PC-3 (cell line): ENCODE data around the gene GJA3. TPM values are rescaled to one million over a fixed set of nuclear protein-coding genes. Genes with fewer than 3 reads are reported as not detected.

ENCODE experiments used
- ATAC-seq: fragments of 200-7000 bp; cut with Tn5 transposase; 2 replicates; pipeline ENCODE4 v1.9.1; 2020; ENCODE audit warnings: mild to moderate bottlenecking, moderate library complexity
- BruUV-seq: library from RNA; stranded (reverse); fragments of 400-500 nt; replicated peaks from 2 replicates; lab custom pipeline; 2021; lab: Mats Ljungman, UMichigan
- CTCF ChIA-PET: fragments of 300-600 bp; sonication (Branson Sonifier 250); formaldehyde crosslinking; loops from one replicate; lab custom pipeline; 2022; ENCODE audit warnings: antibody characterized with exemption; lab: Charles Lee
- POLR2A ChIA-PET: fragments of 300-600 bp; sonication (Branson Sonifier 250); formaldehyde crosslinking; loops from one replicate; lab custom pipeline; 2022; ENCODE audit warnings: antibody characterized with exemption; ENCODE audit not compliant: unreplicated experiment; lab: Charles Lee
- DNase-seq: peaks from one replicate; pipeline ENCODE4 v3.0.0-alpha.2; 2015
- H2AFZ ChIP-seq: fragments of 300-600 bp; sonication (generic); 2 replicates; pipeline ENCODE4 v1.6.0; 2016; ENCODE audit warnings: antibody characterized with exemption, low read length
- H3F3A ChIP-seq: fragments of 300-600 bp; sonication (generic); one replicate; pipeline ENCODE4 v1.6.0; 2017; ENCODE audit warnings: antibody characterized with exemption, low read length, control low read depth, mild to moderate bottlenecking; ENCODE audit not compliant: unreplicated experiment
- H3K27ac ChIP-seq: fragments of 300-600 bp; sonication (generic); 2 replicates; pipeline ENCODE4 v1.5.1; 2016; ENCODE audit warnings: mild to moderate bottlenecking, low read length
- H3K27me3 ChIP-seq: fragments of 300-600 bp; sonication (generic); 2 replicates; pipeline ENCODE4 v1.6.1; 2016; ENCODE audit warnings: low read length, mixed read lengths
- H3K36me3 ChIP-seq: fragments of 300-600 bp; sonication (generic); 2 replicates; pipeline ENCODE4 v1.6.1; 2016; ENCODE audit warnings: low read depth, mixed run types, low read length, mixed read lengths
- H3K4me1 ChIP-seq: fragments of 300-600 bp; sonication (generic); 2 replicates; pipeline ENCODE4 v1.5.1; 2016; ENCODE audit warnings: low read length; ENCODE audit not compliant: insufficient read depth
- H3K4me2 ChIP-seq: fragments of 300-600 bp; sonication (generic); 2 replicates; pipeline ENCODE4 v1.6.0; 2016; ENCODE audit warnings: low read length
- H3K4me3 ChIP-seq: fragments of 300-600 bp; sonication (generic); 2 replicates; pipeline ENCODE4 v1.5.1; 2016; ENCODE audit warnings: mild to moderate bottlenecking, low read length, mixed read lengths
- H3K79me2 ChIP-seq: fragments of 300-600 bp; sonication (generic); 2 replicates; pipeline ENCODE4 v1.6.1; 2017; ENCODE audit warnings: low read length, mixed read lengths
- H3K9ac ChIP-seq: fragments of 300-600 bp; sonication (generic); 2 replicates; pipeline ENCODE4 v1.6.0; 2016; ENCODE audit warnings: mild to moderate bottlenecking, low read length
- H3K9me2 ChIP-seq: fragments of 300-600 bp; sonication (generic); replicated peaks from 2 replicates; pipeline ENCODE4 v1.6.1; 2016; ENCODE audit warnings: mixed run types, low read length, mixed read lengths
- H3K9me3 ChIP-seq: fragments of 300-600 bp; sonication (generic); 2 replicates; pipeline ENCODE4 v1.6.1; 2016; ENCODE audit warnings: low read length, mixed read lengths
- H4K20me1 ChIP-seq: fragments of 300-600 bp; sonication (generic); 2 replicates; pipeline ENCODE4 v1.6.1; 2016; ENCODE audit warnings: low read length, mixed read lengths
- EZH2 ChIP-seq: fragments of 300-600 bp; sonication (generic); IDR thresholded peaks from one replicate; pipeline ENCODE4 v1.6.1; 2017; ENCODE audit warnings: antibody characterized with exemption, mild to moderate bottlenecking, low read length; ENCODE audit not compliant: unreplicated experiment
- EZH2phosphoT487 ChIP-seq: fragments of 300-600 bp; sonication (generic); IDR thresholded peaks from 2 replicates; pipeline ENCODE4 v1.6.1; 2018; ENCODE audit warnings: mild to moderate bottlenecking, antibody characterized with exemption, low read length, borderline replicate concordance
- intact Hi-C: fragments of 100-400 bp; cut with micrococcal nuclease; formaldehyde crosslinking; loops from 2 replicates; pipeline ENCODE4 v1.9.0; 2023
- total RNA-seq: library from RNA; depleted of rRNA; stranded (reverse); fragments of >200 nt; gene quantifications from 2 replicates; pipeline ENCODE4 v1.2.3, GENCODE V29; 2014
- TF ChIP-seq, protein P1 (sequence below): fragments of 300-600 bp; sonication (generic); conservative IDR thresholded peaks from 2 replicates; pipeline ENCODE4 v1.5.1; 2017; ENCODE audit warnings: antibody characterized with exemption, low read depth, mild to moderate bottlenecking, low read length

The GJA3 gene
- total RNA-seq, 1 experiment from 2014 or later = 0.55 TPM

DNA sequence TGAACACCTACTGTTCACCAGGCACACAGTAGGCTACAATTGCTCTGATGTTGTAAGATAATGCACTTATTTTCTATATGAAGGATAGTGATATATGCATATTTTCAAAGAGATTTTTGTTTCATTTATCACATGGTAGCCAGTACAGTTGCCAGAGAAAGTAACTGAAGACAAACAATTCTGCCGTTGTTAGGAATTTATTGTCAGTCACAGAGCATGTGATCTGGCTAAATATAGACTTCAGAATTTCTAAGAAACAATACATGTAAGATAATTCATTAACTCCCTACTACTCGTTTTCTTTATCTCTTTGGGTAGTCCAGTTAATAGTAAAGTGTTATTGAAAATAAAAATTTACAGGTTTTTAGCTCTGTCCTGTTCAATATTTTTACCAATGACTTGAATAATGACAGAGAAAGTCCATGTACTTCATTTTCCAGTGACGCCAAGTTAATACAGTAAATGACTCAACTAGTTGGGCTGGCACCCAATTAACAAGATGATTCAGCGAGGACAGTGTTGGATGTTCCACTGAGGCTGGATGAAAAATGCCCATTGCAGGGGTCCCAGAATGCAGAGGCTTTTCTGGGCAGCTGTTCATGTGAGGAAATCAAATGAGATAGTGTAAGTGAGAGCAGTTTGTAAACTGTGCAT lies 35.6 kb downstream of the GJA3 start:
- H3F3A ChIP-seq = no peaks in the 10 kb centered on the region
- intact Hi-C loops = no loop called here
- no peaks in the 10 kb centered on the region for H4K20me1 ChIP-seq
- H3K27me3 ChIP-seq = no peaks in the 10 kb centered on the region
- TF ChIP-seq EZH2 (no peak), EZH2phosphoT487 (no peak)
- TF ChIP-seq, protein P1, sequence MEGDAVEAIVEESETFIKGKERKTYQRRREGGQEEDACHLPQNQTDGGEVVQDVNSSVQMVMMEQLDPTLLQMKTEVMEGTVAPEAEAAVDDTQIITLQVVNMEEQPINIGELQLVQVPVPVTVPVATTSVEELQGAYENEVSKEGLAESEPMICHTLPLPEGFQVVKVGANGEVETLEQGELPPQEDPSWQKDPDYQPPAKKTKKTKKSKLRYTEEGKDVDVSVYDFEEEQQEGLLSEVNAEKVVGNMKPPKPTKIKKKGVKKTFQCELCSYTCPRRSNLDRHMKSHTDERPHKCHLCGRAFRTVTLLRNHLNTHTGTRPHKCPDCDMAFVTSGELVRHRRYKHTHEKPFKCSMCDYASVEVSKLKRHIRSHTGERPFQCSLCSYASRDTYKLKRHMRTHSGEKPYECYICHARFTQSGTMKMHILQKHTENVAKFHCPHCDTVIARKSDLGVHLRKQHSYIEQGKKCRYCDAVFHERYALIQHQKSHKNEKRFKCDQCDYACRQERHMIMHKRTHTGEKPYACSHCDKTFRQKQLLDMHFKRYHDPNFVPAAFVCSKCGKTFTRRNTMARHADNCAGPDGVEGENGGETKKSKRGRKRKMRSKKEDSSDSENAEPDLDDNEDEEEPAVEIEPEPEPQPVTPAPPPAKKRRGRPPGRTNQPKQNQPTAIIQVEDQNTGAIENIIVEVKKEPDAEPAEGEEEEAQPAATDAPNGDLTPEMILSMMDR = no peak
- 0 out of 2 replicates have a peak overlapping the region, but pooled peaks have one; percentile 4 for H3K27ac ChIP-seq
- H3K4me3 ChIP-seq = no peak overlapping the region
- H3K4me1 ChIP-seq = peaks cover 26% of the 10 kb centered on the region
- H3K9me2 ChIP-seq = no peaks in the 10 kb centered on the region
- DNase-seq (peak; percentile 59), ATAC-seq (no peak)
- H3K9ac ChIP-seq = no peak overlapping the region
- ChIA-PET POLR2A (interaction anchor here (0.6 kb wide), 1 partner anchor 657 kb away, joined by 3 read pairs; no protein-coding TSS in a partner anchor), CTCF (no interaction called here)
- no TSS peak for BruUV-seq
- H3K9me3 ChIP-seq = no peaks in the 10 kb centered on the region
- peak overlapping the region; percentile 29 for H3K4me2 ChIP-seq
- H3K36me3 ChIP-seq = no peaks in the 10 kb centered on the region
- H2AFZ ChIP-seq = peak overlapping the region; percentile 6; the same call in 1 of the 2 replicates
- H3K79me2 ChIP-seq = no peaks in the 10 kb centered on the region

DNA sequence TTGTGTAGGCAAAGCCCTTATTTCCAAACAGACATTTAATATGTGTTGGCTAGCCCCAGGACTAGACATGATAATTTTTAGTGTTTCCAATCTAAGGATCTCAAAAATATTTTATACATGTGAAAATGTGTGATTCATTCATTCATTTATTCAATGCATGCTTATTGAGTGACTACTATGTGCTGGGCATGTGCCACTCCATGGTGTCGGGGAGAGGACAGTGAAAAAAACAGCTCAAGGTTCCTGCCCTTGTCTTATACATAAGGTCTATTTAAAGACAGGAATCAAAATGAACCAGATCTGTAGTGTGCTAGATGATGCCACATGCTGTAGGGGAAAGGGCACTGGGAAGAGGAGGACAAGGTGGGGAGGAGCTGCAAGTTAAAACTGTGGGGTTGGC lies 36.5 kb downstream of the GJA3 start:
- Histone ChIP-seq H2AFZ (no peak overlapping the region), H3K4me3 (no peak overlapping the region), H3K27ac (no peak overlapping the region), H3K27me3 (no peaks in the 10 kb centered on the region), H3K9ac (no peak overlapping the region), H3K4me1 (peaks cover 34% of the 10 kb centered on the region), H3K4me2 (no peak overlapping the region), H3F3A (no peaks in the 10 kb centered on the region), H3K9me3 (no peaks in the 10 kb centered on the region), H3K9me2 (no peaks in the 10 kb centered on the region), H4K20me1 (no peaks in the 10 kb centered on the region), H3K36me3 (no peaks in the 10 kb centered on the region), H3K79me2 (no peaks in the 10 kb centered on the region)
- intact Hi-C loops = no loop called here
- no peak for ATAC-seq
- BruUV-seq = no TSS peak
- CTCF ChIA-PET = no interaction called here
- no peak for DNase-seq
- TF ChIP-seq EZH2phosphoT487 (no peak), EZH2 (no peak)
- TF ChIP-seq, protein P1 = no peak
- POLR2A ChIA-PET = no interaction called here

DNA sequence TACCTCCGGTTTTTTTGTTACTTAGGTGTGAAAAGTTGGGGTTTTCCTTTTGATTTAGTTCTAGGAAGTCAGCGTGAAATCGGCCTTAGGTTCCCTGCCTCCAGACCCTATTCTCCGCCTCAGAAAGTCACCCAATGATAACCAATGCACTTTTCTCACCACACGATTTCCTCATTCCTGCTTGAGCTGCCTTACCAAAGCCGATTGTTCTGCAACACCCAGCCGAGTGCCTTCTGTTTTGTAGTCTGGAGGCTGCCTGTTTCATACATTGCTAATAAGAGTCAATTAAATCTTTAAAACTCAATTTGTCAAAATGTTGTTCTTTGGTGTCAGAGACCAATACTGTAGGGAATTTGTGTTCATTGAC lies 39.7 kb downstream of the GJA3 start:
- Histone ChIP-seq H3K4me1 (peaks cover 32% of the 10 kb centered on the region), H3K9me2 (no peaks in the 10 kb centered on the region), H3K4me3 (peak overlapping the region; percentile 68), H2AFZ (peak overlapping the region; percentile 81), H3K9ac (peak overlapping the region; percentile 64), H3K27me3 (no peaks in the 10 kb centered on the region), H3K4me2 (peak overlapping the region; percentile 91), H3K9me3 (no peaks in the 10 kb centered on the region), H3K36me3 (no peaks in the 10 kb centered on the region), H3F3A (no peaks in the 10 kb centered on the region), H3K27ac (peak overlapping the region; percentile 59), H4K20me1 (no peaks in the 10 kb centered on the region), H3K79me2 (no peaks in the 10 kb centered on the region)
- peak; percentile 50 for DNase-seq
- TF ChIP-seq EZH2 (no peak), EZH2phosphoT487 (no peak)
- TF ChIP-seq, protein P1 = no peak
- intact Hi-C loops = no loop called here
- POLR2A ChIA-PET = interaction anchor here (0.7 kb wide), 1 partner anchor 484 kb away, joined by 3 read pairs; no protein-coding TSS in a partner anchor
- CTCF ChIA-PET = interaction anchor here (0.6 kb wide), 1 partner anchor 38 kb away, joined by 4 read pairs; no protein-coding TSS in a partner anchor
- ATAC-seq = peak; percentile 16
- BruUV-seq = TSS peak; percentile 77
